Measurements from ENCODE around the gene SHISA4. TPM values are rescaled to one million over a fixed set of nuclear protein-coding genes. Genes with fewer than 3 reads are reported as not detected.
A peak's percentile ranks its signal among the peaks of the same experiment; 100 is the strongest.

SHISA4 gene
- total and polyA plus RNA-seq, 12 donors = 32.9 to 221 (median 77.9) TPM

DNA sequence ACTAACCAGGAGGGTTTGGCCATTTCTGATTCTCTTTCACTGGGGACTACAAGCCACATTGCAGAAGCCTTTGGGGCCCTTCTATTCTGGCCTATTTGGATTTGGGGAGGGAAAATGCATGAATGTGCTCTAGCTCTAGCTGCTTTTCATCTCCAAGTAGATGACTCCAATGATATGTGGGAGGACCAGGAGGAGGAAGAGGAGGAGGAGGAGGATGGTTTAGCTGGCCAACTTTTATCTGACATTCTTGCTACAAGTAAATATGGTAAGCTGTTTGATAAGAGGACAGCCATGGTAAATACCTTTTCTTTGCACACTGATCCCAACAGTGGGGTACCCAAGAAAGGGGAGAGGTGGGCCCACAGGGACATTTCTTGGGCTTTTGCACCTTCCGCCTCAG, 14.0 kb upstream of the SHISA4 start:
- no peak for TF ChIP-seq POLR2A (IDR thresholded peaks at IDR 0.05)
- TF ChIP-seq, protein P1, sequence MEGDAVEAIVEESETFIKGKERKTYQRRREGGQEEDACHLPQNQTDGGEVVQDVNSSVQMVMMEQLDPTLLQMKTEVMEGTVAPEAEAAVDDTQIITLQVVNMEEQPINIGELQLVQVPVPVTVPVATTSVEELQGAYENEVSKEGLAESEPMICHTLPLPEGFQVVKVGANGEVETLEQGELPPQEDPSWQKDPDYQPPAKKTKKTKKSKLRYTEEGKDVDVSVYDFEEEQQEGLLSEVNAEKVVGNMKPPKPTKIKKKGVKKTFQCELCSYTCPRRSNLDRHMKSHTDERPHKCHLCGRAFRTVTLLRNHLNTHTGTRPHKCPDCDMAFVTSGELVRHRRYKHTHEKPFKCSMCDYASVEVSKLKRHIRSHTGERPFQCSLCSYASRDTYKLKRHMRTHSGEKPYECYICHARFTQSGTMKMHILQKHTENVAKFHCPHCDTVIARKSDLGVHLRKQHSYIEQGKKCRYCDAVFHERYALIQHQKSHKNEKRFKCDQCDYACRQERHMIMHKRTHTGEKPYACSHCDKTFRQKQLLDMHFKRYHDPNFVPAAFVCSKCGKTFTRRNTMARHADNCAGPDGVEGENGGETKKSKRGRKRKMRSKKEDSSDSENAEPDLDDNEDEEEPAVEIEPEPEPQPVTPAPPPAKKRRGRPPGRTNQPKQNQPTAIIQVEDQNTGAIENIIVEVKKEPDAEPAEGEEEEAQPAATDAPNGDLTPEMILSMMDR (IDR thresholded peaks at IDR 0.05) = no peak
- Histone ChIP-seq H3K4me1 (replicated peaks in 1 of 2) (peaks cover 9 to 14% of the 10 kb centered on the region in 2 donors), H3K27me3 (no peaks in the 10 kb centered on the region), H3K9me3 (replicated peaks in 1 of 3) (no peaks in the 10 kb centered on the region), H3K36me3 (replicated peaks in 1 of 2) (peaks cover 0 to 50% of the 10 kb centered on the region in 2 donors), H3K27ac (no peak overlapping the region), H3K4me3 (no peak overlapping the region)
- intact Hi-C loops (cut with DNase I) = no loop called here
- DNase-seq = no peak
- whole genome bisulfite sequencing, 4 donors = 91 to 100% (median 99%) methylated on average over 1 of the region's 1 CpG

GRCh38 chr1:201876148-201876818, 12.4 kb upstream of the SHISA4 start:
- peaks cover 0 to 34% of the 10 kb centered on the region in 2 donors for H3K36me3 ChIP-seq (replicated peaks in 1 of 2)
- H3K4me3 ChIP-seq = no peak overlapping the region
- TF ChIP-seq, protein P1 (IDR thresholded peaks at IDR 0.05) = peak in 4 of 6 experiments; percentile 16 to 37 (median 26)
- no peak for TF ChIP-seq POLR2A (IDR thresholded peaks at IDR 0.05)
- WGBS, 4 donors = 62 to 74% (median 67%) methylated on average over 8 of the region's 8 CpGs
- intact Hi-C loops (cut with DNase I) = no loop called here
- H3K4me1 ChIP-seq (replicated peaks in 1 of 2) = peaks cover 9 to 14% of the 10 kb centered on the region in 2 donors
- H3K9me3 ChIP-seq (replicated peaks in 1 of 3) = no peaks in the 10 kb centered on the region
- H3K27me3 ChIP-seq = no peaks in the 10 kb centered on the region
- H3K27ac ChIP-seq = peak overlapping the region in 1 of 5 donors; percentile 1
- no peak for DNase-seq

GRCh38 chr1:201877877-201878401, 10.8 kb upstream of the SHISA4 start:
- H3K4me1 ChIP-seq (replicated peaks in 1 of 2) = peaks cover 13 to 20% of the 10 kb centered on the region in 2 donors
- H3K36me3 ChIP-seq (replicated peaks in 1 of 2) = peaks cover 0 to 18% of the 10 kb centered on the region in 2 donors
- H3K4me3 ChIP-seq = no peak overlapping the region
- TF ChIP-seq, protein P1 (IDR thresholded peaks at IDR 0.05) = peak; percentile 60 to 81 (median 72)
- TF ChIP-seq POLR2A (IDR thresholded peaks at IDR 0.05) = no peak
- peak overlapping the region in 3 of 5 donors; percentile 6 to 40 (median 11) for H3K27ac ChIP-seq
- H3K9me3 ChIP-seq (replicated peaks in 1 of 3) = no peaks in the 10 kb centered on the region
- WGBS, 4 donors = 24 to 35% (median 31%) methylated on average over 6 of the region's 6 CpGs
- intact Hi-C loops (cut with DNase I) = no loop called here
- peak; percentile 56 to 81 (median 67) for DNase-seq
- no peaks in the 10 kb centered on the region for H3K27me3 ChIP-seq

- no peak overlapping the region for H3K4me3 ChIP-seq
- peaks cover 43 to 50% of the 10 kb centered on the region in 2 donors for H3K4me1 ChIP-seq (replicated peaks in 1 of 2)
- H3K36me3 ChIP-seq (replicated peaks in 1 of 2) = no peaks in the 10 kb centered on the region
- H3K9me3 ChIP-seq (replicated peaks in 1 of 3) = no peaks in the 10 kb centered on the region
- H3K27ac ChIP-seq = no peak overlapping the region
- intact Hi-C loops (cut with DNase I) = no loop called here
- TF ChIP-seq POLR2A (IDR thresholded peaks at IDR 0.05) = no peak
- TF ChIP-seq, protein P1 (IDR thresholded peaks at IDR 0.05) = no peak
- no peak for DNase-seq
- 70 to 82% (median 77%) methylated on average over 6 of the region's 6 CpGs for WGBS, 4 donors
- H3K27me3 ChIP-seq = no peaks in the 10 kb centered on the region
Observed at GRCh38 chr1:201880928-201881571, 7.6 kb upstream of the SHISA4 start.
